Stimulated activated CD8-positive, alpha-beta memory T cell treated with anti-CD3 and anti-CD28 coated beads, Interleukin-4, amount 100 ng/mL, for 48 hours (primary cell): ENCODE results near the gene INTS13.
"Not testable (repeated sequence)": the region's sequence is repeated elsewhere in the genome, so short reads cannot be mapped to it uniquely, and the experiment has no call there.

ENCODE experiments used
- DNase-seq: peaks from one replicate; pipeline ENCODE4 v3.0.0-alpha.2; 2020

The INTS13 gene, protein sequence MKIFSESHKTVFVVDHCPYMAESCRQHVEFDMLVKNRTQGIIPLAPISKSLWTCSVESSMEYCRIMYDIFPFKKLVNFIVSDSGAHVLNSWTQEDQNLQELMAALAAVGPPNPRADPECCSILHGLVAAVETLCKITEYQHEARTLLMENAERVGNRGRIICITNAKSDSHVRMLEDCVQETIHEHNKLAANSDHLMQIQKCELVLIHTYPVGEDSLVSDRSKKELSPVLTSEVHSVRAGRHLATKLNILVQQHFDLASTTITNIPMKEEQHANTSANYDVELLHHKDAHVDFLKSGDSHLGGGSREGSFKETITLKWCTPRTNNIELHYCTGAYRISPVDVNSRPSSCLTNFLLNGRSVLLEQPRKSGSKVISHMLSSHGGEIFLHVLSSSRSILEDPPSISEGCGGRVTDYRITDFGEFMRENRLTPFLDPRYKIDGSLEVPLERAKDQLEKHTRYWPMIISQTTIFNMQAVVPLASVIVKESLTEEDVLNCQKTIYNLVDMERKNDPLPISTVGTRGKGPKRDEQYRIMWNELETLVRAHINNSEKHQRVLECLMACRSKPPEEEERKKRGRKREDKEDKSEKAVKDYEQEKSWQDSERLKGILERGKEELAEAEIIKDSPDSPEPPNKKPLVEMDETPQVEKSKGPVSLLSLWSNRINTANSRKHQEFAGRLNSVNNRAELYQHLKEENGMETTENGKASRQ

GRCh38 chr12:26937863-26938700 is at the start of gene INTS13, which contains the start of gene FGFR1OP2:
Gene INTS13, minus strand, starts transcription at chr12:26937981. Its CDS starts 1,178 bp downstream, at chr12:26936803.
Gene FGFR1OP2, plus strand, starts transcription at chr12:26938470. Its CDS starts 15,689 bp downstream, at chr12:26954159.
- peak; percentile 98 for DNase-seq

DNA sequence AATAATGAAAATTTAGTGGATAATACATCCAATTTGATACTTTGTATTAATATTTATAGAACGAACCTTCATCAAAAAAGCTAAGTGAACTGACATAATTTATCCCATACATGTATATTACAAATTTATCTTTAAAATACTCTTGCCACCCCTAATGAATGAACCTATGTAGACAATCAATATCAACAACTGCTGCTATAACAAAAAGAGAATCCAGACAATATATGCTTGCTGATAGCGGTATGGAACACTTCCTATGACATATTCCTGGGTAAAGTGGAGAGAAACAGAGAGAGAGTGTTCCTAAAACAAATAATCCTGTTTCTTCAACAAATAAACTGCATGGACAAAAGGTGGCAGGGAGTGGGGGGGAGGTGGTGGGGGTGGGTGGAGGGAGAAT is 45.1 kb upstream of the INTS13 start:
- no peak for DNase-seq

DNA sequence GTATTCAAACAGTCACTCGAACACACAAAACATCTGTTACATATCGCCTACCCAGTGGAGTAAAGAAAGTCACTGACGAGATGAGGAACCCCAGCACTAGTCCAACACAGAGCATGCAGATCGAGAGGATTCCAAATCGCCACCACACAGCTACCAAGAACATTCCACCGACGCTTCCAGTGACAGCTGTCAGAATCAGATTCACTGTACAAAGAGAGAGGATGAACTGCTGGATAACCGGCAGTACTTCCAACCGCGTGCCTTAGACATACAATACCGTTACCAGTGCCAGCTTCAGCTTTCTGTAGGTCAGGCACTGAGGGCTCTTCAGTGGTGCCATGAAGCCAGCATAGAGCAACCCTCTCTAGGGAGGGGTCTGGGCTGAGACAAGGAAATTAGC is 42.0 kb upstream of the INTS13 start:
- no peak for DNase-seq

- DNase-seq: no peak
Observed at GRCh38 chr12:26978801-26979200, 41.0 kb upstream of the INTS13 start.

- DNase-seq: no peak
Observed at GRCh38 chr12:26976687-26977086, 38.9 kb upstream of the INTS13 start.

DNA sequence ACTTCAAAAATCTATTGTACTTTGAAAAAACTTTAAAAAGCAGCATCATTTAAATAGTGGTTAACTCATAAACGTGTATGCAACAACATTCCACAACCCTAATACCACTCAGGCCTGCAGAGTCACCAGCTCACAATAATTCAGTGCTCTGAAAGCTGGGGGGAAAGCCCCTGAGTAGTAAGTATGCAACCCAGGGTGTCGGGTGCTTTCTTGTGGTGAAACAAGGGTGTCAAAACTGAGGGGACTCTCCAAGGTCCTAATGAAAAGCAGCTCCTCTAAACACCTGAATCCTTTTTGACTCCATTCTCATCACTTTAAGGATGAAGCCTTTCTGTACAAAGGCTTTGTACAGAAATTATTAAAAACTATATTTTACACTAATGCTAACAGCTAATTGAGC is 34.2 kb upstream of the INTS13 start:
- peak; percentile 66 for DNase-seq

- DNase-seq: no peak
Observed at GRCh38 chr12:26970136-26970535, 32.4 kb upstream of the INTS13 start.

DNA sequence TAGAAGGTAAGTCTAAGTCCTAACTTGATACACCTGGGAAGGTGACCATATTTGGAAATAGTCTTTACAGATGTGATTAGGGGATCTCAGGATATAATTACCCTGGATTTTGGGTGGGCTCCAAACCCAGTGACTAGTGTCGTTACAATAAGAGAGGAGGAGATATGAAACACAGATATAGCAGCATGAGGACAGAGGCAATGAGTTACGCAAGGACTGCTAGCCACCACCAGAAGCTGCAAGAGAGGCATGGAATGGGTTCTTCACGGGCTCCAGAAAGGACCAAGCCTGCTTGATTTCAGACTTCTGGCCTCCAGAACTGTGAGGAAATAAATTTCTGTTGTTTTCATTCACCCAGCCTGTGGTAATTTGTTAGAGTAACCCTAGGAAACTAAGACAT is 29.1 kb upstream of the INTS13 start:
- no peak for DNase-seq

GRCh38 chr12:26963413-26963812 is 25.6 kb upstream of the INTS13 start:
- DNase-seq: no peak

DNA sequence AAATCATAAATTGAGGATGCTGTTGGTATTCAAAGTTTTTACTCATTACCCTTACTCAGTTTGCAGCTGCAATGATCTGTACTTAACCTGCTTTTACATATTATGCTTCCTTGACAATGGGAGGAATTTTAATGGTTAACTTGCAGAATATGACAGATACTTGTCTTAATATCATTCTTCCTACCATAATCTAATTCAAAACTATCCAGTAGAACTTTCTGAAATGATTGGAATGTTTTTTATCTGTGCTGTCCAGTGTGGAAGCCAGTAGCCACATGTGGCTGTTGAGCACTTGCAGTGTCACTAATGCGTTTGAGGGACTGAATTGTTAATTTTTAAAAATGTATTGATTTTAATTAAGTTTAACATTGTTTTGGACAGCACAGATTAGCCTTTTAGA is 24.0 kb upstream of the INTS13 start:
- DNase-seq: no peak

- DNase-seq: not testable (repeated sequence)
Observed at GRCh38 chr12:26961391-26961790, 23.6 kb upstream of the INTS13 start.

DNA sequence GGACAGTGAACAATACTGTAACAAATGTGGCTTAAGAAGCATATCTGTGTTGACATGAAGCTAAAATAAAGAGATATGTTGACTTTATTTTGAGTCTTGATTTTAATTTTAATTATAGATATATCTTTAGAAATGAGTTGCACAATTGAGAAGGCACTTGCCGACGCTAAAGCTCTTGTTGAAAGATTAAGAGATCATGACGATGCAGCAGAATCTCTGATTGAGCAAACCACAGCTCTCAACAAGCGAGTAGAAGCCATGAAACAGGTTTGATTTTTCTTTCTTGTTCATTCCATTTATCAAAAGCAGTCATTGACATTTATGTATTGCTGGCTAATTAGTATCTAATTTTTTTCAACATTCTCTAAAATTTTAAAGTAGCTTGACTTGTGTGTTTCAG is 16.2 kb upstream of the INTS13 start:
- DNase-seq: no peak

- DNase-seq: no peak
Observed at GRCh38 chr12:26953447-26953846, 15.7 kb upstream of the INTS13 start.

DNA sequence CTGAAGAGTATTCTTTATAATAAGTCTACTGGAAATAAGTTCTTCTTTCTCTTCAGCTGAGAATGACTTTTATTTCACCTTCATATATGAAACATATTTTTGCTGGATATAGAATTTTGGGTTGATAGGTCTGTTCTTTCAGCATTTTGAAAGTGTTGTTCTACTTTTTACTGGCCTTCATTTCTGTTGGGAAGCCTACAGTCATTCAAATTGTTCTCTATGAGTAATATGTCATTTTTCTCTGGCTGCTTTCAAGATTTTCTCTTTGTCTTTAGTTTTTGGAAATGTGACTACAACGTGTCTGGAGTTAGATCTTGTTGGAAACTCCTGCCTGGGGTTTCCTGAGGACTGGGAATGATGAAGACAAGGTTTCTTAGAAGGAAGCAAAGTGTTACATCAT is 10.5 kb upstream of the INTS13 start:
- DNase-seq: no peak

DNA sequence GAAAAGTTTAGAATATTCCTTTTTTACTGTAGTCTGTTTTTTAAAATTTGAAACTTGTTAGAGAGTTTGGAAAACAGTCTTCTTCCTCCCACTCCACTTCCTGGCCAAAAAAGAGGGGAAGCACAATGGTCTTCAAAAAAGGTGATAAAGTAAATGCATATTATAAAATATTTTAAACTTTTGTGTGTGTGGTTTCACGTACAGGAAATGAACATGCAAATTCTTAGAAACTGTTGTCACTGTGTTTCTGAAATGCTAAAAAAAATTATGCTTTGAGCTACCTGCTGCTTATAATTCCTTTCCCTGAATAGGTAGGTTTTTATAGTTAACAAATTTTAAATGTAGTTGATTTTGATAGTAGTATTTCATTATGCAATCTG is 3.4 kb upstream of the INTS13 start:
- DNase-seq: no peak

GRCh38 chr12:26940516-26941214 is 2.9 kb upstream of the INTS13 start:
- DNase-seq: peak; percentile 37

- DNase-seq: no peak
Observed at GRCh38 chr12:26939953-26940352, 2.2 kb upstream of the INTS13 start.

GRCh38 chr12:26939192-26939832 is 1.5 kb upstream of the INTS13 start:
- DNase-seq: no peak

GRCh38 chr12:26938701-26939062 is 901 bp upstream of the INTS13 start:
- DNase-seq: no peak

- DNase-seq: no peak
Observed at GRCh38 chr12:26937443-26937862, 328 bp downstream of the INTS13 start.

- DNase-seq: no peak
Observed at GRCh38 chr12:26936559-26937442, 980 bp downstream of the INTS13 start.
